ENCODE measurements around the gene ZNF831.

ZNF831 gene

GRCh38 chr20:59214606-59215547 is 51.3 kb downstream of the ZNF831 start:
- no peak for DNase-seq (ENCODE audit: low read depth)

DNA sequence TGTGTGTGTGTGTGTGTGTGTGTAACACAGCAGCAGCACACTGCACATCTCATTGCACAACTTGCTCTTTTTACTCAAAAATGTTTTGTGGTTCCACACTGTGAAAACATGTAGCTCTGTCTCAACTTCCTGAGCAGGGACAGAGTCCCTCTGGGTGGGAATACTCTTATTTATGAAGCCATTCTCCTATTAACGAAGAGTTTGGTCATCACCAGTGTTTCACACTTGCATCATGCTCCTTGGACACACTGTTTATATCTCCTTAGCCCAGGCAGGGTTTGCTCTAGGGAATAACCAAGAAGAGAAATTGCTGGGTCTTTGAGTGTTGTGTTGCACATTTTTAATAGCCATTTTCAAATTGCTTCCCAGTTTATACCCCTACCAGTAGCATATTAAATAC is 53.6 kb downstream of the ZNF831 start:
- no peak for DNase-seq (ENCODE audit: low read depth)

DNA sequence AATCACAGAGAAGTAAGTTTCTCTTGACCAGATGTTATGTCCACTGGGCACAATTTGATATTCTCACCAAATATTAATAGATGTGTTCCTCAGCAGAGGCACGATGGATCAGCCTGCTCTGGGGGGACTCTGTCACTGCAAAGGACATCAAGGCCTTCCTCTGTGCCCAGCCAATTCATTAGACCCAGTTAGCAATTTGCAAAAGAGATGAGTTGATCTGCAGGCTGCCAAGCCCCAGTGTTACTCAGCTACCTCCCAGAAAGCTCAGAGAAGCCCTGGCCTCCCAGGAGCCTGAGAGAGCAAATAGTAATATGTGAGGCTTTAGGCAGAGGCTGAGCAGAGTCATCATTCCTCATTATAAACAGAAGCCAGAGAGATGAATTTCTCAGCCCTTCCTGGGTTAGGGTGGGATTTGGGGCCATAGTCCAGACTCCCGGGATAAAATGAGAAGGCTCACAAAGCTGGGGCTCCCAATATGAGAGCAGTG is 54.2 kb downstream of the ZNF831 start:
- no peak for DNase-seq (ENCODE audit: low read depth)

GRCh38 chr20:59219211-59219610 is 55.6 kb downstream of the ZNF831 start:
- DNase-seq (ENCODE audit: low read depth): no peak

- DNase-seq (ENCODE audit: low read depth): no peak
These were observed 56.5 kb downstream of the ZNF831 start for GRCh38 chr20:59220161-59220560.

- DNase-seq (ENCODE audit: low read depth): no peak
These were observed 57.6 kb downstream of the ZNF831 start for GRCh38 chr20:59221049-59221706.

DNA sequence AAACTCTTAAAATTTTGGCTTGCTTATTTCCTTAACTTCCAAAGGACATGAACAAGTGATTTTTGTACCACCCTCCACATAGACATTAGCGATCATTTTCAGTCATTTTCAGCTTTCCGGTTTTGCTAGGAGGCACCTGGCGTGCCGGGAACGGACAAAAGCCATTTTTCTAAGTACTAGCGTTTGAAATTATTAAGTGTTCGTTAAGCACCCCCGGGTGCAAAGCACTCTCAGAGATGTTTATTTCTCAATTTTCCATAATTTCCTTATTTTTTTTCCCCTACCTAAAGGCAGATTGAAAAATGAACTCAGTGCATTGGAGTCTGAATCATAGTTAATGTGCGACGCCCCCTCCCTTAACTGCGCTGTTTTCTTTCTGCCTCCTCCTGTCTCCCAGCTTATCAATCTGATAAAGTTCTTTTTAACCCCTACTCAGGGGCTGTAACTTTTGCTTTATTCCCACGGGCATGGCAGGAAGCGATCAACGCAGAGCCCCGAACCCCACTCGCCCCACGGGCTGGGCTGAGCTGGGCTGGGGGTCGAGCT is 58.2 kb downstream of the ZNF831 start:
- DNase-seq (ENCODE audit: low read depth): no peak

DNA sequence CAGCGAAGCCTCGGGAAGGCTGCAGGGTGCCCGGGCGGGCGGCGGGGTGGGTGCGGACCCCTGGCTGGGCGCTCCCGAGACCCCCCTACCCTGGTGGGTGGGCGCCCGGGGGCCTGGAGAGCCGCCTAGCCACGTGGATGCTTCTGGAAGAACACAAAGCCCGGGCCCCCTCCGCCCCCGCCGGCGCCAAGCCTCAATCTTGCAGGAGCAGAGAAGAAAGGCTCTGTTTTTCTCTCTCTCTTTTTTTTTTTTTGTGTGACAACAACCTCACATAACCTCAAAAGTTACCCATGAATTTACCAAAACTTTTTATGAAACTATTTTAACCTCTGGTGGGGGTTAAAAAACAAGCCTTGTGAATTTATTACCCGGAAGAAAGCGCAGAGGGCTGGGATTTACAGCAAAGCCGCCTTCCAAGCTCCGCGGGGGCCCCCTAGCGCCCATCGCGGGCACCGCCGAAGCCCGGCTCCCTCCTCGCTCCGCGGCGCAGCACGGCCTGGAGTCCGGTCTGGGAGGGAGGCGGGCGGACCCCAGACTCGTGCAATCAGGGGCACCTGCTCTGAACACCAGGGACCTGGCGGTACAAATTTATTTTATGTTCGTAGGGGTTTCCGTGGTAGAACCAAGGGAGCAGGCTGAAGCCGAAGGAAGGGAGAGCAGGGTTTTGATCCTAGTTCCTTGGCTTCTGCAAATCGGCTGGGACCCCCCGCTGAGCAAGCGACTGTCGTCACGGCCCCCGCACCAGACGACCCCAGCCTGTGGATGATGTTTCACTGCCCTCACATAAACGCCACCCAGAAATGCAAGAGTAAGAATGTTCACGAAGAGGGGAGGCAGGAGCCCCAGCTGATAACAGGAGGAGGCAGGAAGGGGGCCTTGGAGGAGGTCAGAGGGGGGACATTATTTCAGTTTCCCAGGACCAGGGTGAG is 58.9 kb downstream of the ZNF831 start:
- DNase-seq (ENCODE audit: low read depth): peak; percentile 76

GRCh38 chr20:59223182-59223601 is 59.6 kb downstream of the ZNF831 start:
- no peak for DNase-seq (ENCODE audit: low read depth)

DNA sequence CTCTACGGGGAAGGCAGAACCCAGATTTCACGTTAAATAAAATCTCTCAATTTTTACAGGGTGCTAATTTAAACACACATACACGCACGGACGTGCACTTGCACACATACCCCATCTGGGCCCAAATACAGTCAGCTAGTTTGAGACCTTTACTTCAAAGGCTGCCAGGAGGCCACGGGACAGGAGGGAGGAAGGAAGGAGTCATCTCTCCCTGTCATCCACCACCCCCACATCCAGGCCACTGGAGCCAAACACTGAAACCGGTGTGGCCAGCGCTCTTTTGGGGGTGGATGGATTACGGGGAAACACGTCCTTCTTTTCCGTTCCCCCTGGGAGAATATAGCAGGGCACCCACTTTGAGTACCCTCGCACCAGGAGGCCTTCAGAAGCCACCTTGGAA is 60.1 kb downstream of the ZNF831 start:
- no peak for DNase-seq (ENCODE audit: low read depth)

- DNase-seq (ENCODE audit: low read depth): no peak
These were observed 60.6 kb downstream of the ZNF831 start for GRCh38 chr20:59224236-59224635.

DNA sequence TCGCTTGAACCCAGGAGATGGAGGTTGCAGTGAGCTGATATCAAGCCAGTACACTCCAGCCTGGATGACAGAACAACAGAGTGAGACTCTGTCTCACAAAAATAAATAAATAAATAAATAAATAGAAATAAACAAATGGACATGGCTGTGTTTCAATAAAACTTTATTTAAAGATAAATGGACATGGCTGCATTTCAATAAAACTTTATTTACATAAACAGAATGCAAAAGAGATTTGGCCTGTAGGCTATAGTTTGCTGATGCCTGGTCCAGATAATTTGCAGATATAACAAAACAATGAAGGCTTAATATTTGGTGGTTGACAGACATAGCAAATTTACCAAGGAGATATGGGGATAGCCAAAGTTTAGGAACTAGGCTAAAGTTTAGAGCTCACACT is 66.8 kb downstream of the ZNF831 start:
- no peak for DNase-seq (ENCODE audit: low read depth)

DNA sequence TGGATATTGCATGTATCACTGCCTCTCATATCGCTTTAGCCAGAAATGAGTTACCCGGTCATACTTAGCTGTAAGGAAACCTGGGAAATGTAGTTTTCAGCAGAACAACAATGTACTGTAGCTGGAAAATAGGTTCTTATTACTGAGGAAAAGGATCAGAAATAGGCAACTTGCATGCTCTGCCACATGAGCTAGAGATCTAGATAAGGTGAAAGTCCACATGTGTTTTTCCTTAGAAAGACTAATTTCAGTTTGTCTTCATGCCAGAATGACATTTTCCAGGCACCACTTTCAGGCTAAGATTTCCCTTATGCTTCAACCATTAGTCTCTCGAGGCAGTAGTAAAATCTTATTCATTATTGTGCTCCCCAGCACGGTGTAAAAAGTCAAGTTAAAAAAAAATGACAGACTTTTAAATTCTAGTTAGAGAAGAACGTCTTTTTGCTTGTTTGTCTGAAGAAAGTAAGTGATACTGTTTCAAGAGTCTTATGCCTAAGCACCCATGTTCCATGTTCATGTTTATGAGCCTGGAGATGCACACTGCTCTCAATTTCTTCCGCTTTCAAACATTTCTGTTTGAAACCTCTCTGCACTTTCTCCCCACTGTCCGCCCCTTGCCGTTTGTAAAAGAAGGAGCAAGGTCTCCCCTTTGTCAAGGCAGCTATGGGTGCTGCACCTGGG is 67.6 kb downstream of the ZNF831 start:
- no peak for DNase-seq (ENCODE audit: low read depth)

DNA sequence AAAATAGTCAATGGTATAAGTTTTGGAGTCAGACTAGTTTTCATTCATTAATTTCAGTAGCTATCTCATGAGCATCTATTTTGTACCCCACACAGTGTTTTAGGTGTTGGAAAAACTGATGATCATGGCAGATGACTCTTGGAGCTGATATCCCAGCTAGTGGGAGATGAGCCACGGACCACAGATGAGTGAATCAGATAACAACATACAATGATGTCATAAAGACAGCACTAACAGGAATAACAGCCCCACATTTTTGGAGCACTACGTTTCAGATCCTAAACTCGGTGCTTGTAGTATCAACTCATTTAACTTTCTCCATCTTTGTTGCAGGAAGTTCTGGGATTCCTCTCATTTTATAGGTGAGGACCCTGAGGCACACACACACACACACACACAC is 69.0 kb downstream of the ZNF831 start:
- DNase-seq (ENCODE audit: low read depth): no peak

DNA sequence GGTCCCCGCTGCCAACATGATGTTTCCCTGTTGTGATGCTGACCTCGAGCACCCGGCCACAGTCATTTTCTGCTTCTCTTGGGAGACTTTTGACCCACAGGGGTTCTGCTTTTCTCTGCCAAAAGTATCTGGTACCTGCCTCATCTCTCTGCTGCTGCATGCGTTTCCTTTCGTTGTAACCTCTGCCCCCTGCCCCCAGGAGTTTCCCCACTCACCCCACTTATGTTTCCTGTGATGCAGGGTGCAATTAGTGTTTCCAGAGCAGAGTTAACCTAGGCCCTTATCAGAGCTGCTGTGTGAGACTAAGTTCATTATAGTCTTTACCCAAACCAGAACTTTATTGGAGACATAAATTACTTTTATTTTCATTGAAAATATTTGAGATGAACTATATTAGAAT is 71.6 kb downstream of the ZNF831 start:
- no peak for DNase-seq (ENCODE audit: low read depth)

- no peak for DNase-seq (ENCODE audit: low read depth)
These were observed 76.4 kb downstream of the ZNF831 start for GRCh38 chr20:59240006-59240405.

DNA sequence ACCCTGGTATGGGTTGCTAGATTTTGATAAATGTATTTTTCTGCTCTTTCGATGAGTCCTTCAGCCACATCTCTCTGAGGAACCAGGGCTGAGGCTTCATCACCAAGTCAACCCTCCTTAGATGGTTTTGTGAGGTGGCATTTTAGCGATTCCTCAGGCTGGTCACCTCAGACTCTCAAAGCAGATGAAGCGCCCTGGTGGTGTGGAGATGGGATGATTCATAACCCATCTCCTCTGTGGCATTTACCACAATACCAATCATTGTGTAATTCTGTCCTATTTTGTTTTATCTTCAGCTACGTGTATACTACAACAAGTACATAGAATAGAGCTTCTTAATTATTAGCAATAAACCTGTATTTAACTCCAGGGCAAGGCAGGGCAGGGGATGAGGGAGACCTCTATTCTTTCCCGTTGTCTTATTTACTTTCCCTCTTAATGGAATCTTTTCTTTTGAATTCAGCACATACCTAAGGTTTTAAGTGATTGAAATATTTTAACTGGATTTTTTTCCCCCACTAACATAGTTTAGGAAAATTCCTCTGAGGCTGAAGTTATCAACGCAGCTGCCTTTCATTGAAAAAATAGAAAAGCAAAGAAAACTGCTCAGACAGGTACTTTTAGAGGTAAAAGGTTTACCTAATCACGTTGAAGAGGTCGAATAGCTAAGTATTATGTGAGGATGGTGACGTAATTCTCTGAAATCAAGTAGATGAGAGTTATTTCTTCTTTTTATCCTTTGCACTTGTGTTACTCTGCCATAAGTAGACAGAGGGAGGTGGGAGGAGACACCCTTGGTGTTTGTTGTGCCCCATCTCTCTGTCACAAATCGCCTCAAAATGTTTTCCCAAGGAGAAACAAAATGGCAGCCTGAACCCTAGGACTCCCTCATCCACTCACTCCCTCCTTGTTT is 79.3 kb downstream of the ZNF831 start:
- no peak for DNase-seq (ENCODE audit: low read depth)

- no peak for DNase-seq (ENCODE audit: low read depth)
These were observed 83.2 kb downstream of the ZNF831 start for GRCh38 chr20:59246691-59247400.

Measured in iris pigment epithelial cell (primary cell).